Pulmonary artery endothelial cell (primary cell): ENCODE data around the gene COL4A1. TPM values are rescaled to one million over a fixed set of nuclear protein-coding genes. Genes with fewer than 3 reads are reported as not detected.
A peak's percentile ranks its signal among the peaks of the same experiment; 100 is the strongest.

Experiments used
- DNase-seq: peaks from one replicate; pipeline ENCODE4 v3.0.0-alpha.2; 2011; ENCODE audit warnings: low read depth, low spot score
- total RNA-seq: library from RNA; depleted of rRNA; stranded (reverse); fragments of >200 nt; gene quantifications from 2 replicates; pipeline ENCODE4 v1.2.3, GENCODE V29; 2014

Gene COL4A1
- total RNA-seq, 1 donor from 2014 or later, result 350 TPM

DNA sequence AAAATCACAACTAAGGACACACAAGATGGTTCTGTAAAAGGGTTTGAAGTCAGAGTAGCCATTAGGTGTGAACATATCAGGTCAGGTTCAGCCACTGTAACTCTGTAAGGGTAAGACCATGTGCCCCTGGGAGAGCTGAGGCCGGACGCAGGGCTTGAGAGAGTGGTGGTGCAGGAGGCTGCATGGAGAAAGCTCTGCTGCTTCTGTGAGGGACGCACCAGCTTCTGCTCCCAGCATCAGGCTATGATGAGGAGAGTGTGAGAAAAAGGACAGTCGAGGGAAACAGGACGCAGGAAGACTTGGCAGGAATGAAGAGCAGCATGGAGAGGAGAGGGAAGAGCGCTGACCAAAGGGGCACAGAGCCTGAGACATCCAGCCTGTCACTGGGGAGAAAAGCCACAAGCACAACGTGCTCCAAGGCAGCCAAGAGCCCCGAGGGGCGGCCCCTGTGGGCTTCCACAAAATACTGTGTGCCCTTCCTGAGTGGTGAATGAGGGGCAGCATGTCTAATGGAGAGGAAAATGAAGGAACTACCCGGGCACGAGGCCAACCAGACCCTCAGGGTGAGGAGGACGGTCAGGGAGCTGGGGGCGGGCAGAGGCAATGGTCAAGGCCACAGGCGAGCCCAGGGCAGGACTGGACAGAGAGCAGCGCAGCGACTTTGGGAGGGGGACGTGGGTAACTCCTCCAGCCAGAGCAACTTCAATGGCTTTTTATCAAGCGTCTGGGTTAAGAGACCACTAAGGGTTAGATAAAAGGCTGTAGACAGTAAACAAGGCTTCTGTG is 107.7 kb downstream of the COL4A1 start:
- no peak for DNase-seq

DNA sequence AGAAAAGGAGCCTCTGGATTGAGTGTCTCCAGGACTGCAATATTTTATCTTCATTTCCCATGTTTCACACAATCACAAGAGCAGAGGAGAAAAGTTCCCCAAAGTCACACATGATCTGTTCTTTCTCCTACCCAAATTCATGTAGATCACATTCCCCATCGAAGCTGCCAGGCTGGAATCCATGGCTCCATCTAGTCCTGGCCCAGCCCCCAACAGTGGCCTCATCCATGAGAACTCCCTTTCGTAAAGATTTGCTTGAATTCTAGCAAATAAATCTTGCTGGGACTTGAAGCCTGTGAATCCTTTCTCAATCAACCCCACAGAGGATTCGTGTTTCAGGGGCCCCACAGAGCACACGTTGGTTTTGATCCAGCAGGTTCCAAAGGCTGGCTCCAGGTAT is 109.5 kb downstream of the COL4A1 start:
- no peak for DNase-seq

- DNase-seq, result no peak
Measured at GRCh38 chr13:110197026-110197425, 109.9 kb downstream of the COL4A1 start.

- no peak for DNase-seq
Measured at GRCh38 chr13:110195547-110196485, 111.1 kb downstream of the COL4A1 start.

DNA sequence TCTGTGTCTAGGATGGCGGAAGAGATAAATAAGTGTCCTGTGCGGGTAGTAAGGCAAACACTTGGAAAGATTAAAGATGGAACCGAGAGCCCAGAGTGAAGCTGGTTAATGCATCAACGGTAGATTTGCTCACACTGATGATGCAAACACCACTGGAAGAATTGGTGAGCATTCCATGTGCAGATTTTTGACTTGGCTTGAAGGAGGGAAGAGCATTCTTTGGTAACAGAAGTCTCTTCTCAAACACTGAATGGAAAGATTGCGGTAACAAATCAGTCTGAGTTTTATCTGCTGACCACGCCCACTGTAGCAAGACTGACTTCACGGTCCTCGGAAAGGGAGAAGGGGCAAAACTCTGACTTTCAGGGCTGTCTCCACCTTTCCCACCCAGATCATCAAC is 112.5 kb downstream of the COL4A1 start:
- no peak for DNase-seq

- DNase-seq, result no peak
Measured at GRCh38 chr13:110193491-110193890, 113.5 kb downstream of the COL4A1 start.

DNA sequence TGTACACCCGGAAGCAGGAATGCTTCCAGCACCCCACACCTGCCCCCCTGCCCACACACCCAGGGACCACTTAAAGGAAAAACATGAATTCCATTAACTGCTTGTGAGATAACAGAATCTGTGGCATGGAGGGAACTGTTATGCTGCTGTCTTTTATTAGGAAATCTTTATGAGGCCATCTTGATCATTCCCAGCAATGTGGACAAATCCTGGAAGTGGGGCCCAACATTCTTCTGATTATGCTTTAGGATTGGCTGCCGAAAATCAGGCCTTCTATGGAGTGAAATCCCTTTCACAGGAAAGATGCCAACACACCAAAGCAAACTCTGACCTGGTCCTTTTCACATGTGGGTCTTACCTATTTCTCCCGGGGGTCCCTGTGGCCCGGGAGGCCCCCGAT is 114.5 kb downstream of the COL4A1 start:
- DNase-seq, result no peak

GRCh38 chr13:110187641-110188161 is 119.3 kb downstream of the COL4A1 start:
- DNase-seq, result peak; percentile 22

- no peak for DNase-seq
Measured at GRCh38 chr13:110186231-110186855, 120.6 kb downstream of the COL4A1 start.

DNA sequence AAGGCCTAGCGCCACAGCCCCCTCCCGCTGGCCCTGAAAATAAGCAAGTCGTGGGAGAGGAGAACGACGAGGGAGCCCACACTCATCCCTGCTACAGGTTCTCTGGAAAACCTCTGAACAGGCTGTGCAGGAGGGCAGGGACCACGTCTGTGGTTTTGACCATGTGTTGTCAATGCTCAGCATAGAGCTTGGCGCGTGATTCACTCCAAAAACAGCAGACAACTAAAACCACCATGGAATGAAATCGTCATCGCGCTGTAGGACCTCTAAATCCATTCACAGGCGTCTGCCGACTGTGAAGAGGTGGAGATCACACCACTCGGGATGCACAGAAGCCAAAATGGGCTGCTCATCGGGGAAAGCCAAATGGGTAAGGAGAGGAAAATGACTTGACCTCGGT is 121.3 kb downstream of the COL4A1 start:
- DNase-seq, result no peak

GRCh38 chr13:110183910-110184309 is 123.0 kb downstream of the COL4A1 start:
- DNase-seq, result no peak

GRCh38 chr13:110182461-110182860 is 124.5 kb downstream of the COL4A1 start:
- no peak for DNase-seq

DNA sequence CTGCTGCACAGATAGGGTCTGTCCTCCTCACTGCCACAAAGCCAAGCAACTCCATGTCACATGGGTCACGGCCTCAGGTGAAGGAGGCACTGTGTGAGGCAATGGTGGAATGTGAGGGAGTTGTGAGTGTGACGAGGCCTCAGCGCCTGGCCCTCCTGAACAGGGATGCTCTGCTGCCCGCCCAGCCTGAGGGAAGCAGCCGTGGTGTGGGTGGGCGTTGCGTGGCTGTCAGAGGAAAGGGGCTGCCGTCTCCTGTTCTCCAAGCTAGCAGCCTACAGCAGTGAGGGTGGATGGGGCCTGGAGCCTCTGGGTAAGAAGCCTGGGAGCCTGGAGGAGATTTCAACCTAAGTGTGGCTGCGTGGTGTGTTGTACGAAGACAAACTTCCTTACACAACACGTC is 125.0 kb downstream of the COL4A1 start:
- DNase-seq, result no peak

DNA sequence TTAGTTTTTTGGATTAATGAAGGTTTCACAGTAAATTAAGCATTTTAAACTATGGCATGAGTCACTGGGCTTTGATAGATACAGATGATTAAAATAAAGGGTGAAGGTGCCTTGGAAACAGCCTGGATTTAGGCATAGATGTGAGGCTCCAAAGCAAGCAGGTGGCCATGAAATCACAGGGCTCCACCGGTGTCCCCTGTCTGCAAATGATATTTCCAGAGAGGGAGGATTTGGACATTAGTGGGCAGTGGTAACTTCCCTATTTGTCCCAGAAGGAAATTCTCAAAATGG is 127.2 kb downstream of the COL4A1 start:
- no peak for DNase-seq

DNA sequence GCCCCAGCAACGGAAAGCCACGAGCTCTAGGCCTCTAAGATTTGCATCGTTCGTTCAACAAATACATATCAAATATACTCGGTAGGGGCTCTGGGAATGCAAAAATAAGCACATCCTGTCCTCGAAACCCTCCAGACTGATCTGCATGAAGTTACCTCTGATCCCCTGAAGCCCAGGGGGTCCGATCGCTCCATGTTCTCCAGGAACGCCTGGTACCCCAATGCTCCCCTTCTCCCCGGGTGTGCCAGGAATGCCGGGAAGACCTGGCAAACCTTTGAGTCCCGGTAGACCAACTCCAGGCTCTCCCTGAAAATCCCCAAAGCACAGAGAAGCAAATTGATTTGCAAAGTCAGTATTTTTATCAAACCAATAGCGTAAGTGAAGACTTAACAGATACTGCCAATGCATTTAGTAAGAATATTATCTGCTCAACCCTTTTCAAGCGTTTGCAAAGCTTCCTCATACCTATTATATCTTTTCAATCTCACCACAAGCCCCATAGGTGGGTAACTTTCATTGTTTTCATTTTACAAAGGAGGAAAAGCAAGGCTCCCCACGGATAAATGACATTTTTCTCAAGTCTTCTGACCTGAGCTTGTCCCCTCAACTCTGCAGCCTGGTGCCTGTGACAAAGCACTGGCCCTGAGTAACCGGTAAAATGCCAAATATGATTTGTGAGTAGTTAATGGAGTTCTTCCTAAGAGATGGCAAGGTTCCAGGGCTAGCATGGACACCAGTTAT is 127.7 kb downstream of the COL4A1 start:
- DNase-seq, result no peak

DNA sequence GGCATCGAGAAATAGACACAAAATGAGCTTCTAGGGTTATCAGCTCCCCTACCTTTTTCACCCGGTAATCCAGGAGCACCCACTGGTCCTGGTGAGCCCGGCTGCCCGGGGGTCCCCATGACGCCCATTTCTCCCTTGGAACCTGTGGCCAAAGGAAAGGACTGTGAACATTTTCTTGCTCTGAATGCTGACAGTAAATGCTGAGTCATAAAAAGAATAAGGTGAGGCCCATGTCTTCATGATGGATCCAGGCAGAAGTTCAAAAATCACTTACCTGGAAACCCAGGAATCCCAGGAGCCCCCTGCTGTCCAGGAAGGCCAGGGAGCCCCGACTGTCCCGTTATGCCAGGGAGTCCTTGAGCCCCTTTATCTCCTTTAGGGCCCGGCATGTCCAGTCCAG is 129.2 kb downstream of the COL4A1 start:
- DNase-seq, result no peak

DNA sequence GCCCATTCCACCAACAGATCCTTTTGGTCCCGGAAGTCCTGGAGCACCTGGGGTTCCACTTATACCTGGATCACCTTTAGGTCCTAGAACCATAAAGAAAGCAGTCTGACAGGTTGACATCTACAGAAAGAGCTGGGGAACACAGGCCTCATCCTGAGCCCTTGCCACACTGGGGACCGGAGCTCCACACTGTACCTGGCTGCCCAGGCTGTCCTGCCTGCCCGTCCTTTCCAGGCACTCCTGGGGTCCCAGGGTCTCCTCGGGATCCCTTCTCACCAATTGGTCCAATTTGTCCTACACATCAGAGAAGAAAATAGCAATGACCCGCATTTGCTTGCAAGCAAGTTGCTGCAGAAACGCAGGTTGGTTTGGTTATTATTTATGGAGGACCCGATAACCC is 130.5 kb downstream of the COL4A1 start:
- no peak for DNase-seq

DNA sequence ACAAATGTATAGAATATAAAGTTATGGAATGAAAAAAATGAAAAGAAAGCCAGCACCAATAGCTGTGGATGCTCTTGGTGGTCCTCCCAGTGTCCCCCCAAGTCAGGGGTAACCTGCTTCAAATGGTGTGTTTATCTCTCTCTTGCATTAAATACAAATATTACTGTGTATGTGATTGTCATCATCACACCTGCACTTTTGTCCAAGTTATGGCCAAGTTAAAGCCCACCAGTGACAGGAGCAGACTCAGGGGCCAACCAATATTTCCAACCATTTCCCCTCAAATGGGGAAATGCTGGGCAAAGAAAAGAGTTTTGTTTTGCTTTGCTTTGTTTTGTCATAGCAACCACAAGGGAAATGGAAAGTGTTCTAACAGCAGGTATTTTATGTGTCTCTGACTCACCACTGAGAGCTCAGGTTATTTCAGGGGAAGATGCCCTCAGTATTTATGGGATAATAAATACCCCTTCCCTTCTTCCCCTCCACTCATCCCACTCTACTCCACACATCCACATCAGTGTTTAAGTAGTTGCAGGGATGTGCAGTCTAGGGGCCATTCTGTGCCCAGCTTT is 133.6 kb downstream of the COL4A1 start:
- no peak for DNase-seq

DNA sequence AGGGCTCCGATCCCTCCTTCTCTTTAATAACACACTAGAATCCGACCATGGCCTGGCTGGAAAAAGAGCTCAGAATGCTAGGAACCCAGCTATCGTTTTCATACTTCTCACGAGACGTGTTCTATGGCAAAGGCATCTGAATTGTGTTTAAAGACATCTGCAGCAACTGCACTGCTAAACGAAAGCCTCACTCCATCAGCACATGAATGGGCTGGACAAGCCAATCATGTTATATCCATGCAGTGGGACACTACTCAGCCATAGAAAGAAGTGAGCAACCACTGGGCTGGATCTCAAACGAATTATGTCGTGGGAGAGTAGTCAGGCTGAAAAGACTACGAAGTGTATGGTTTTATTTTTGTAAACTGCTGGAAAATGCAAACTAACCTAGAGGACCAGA is 136.1 kb downstream of the COL4A1 start:
- no peak for DNase-seq

DNA sequence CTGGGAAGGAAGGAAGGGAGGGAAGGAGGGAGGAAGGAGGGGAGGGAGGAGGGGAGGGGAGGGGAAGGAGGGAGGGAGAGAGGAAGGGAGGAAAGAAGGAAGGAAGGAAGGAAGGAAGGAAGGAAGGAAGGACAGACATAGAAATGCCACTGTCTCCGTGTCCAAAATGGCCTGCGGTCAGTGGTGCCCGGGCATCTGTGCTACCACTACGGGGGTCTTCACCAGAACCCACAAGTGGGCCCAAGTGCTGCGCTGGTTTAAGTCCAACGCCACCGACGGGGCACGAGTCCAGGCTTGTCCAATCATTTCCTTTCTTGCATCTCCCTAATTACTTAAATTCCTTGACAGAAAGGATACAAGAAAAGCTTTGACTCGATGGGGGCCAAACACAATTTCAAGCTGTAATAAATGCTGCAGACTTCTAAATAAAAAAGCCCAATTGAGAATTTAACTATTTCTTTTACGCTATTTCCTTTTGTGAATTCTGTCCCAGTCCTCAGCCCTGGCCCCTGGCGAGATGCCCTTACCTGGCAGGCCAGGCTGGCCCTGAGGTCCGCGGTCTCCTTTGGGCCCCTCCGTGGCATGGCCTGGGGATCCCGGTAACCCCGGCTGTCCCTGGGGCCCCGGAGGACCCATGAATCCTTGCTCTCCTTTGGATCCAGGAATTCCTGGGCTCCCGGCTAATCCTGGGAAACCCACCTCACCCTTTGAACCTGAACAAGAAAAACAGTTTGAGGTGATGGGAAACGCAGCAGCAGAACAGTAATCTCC is 136.8 kb downstream of the COL4A1 start:
- DNase-seq, result no peak
